Eye (tissue), 1 donor: Measurements from ENCODE around the gene SOBP.

Source experiments
- DNase-seq: peaks from one replicate; pipeline ENCODE4 v3.0.0-alpha.2; 2015

The SOBP gene

DNA sequence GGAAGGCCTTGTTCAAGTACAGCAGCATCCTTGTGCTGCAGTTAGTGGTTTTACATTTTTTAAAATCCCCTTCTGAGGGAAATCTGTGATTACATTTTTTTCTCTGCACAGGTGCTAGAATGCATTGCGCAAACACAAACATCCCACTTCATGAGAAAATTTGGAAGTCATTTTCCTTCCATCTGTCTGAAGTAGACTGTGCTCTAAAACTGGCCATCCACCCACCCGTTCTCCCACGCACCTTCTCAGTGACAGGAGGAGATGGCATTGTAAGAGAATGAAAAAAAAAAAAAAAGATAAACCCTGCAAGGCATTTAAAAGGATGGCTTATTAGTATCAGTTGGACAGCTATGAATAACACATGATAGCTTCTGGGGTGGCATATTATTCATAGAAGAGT lies 65.0 kb downstream of the SOBP start:
- no peak for DNase-seq

DNA sequence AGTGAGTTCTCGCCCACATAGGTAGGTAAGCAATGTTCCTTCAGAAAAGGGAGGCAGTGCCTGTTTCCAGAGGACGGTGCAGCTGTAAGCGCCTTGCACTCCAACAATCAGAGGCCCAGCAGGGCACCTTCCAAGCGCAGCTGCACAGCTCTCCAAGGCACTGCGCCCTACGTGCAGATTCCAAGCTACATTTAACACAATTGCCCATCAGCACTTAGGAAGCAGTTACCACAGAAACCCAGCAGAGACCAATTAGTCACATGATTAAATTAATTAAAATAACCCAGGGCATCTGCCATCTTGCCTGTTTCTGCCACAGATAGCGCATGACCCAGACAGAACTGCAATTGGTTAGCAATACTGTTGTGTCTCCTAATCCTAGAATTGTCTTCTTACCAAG lies 65.5 kb downstream of the SOBP start:
- DNase-seq, result peak; percentile 88

DNA sequence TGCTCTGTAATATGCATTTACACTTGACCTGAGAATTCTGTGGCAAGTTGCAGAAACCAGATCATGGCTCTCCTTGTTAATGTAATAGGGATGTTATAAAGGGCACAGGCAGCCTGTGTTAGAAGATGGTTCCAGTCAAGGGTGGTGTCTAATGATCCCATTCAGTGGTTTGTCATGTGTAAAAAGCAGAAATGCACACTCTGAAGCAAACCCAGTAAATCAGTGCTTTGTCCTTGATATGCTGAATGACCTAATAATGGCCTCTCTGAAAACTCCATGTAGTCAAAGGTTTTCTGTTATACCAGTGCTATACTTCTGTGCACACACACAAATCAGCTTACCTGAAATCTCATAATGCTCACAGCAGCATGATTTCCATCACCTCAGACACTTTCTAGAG lies 66.2 kb downstream of the SOBP start:
- no peak for DNase-seq

DNA sequence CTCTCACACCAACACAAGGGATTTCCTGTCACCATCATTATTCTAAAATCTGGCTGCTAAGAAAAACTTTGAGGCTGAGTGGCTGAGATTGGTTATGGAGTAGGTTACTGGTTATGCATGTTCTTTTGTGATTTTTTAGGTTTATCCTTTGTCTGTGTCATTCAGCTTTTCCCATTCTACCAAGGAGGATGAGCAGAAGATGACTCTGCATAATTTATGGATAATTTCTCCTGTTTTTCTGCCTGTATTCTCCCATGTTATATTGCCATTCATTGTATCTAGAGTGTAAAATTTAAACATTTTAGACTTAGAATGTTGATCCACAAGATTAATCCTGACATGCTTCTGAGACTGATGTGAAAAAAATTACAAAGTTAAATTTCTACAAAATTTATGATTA lies 67.8 kb downstream of the SOBP start:
- DNase-seq, result no peak

DNA sequence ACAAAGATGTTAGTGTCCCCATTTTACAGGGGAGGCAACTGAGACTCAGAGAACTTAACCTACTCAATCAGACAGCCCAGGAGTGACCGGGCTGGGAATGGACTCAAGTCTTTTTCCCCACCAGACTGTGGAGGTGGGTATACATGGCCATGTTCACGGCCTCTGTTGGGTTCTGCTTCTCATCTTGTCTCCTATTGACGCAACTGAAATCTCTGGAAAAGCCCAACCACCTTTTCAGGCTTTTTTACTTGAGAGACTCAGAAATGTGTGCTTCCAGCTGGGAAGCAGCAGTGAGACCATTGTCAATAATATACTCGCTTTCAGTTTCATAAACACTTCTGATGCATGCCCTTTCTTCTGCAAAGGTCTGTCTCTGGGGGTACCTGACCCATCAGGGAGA lies 70.7 kb downstream of the SOBP start:
- no peak for DNase-seq

DNA sequence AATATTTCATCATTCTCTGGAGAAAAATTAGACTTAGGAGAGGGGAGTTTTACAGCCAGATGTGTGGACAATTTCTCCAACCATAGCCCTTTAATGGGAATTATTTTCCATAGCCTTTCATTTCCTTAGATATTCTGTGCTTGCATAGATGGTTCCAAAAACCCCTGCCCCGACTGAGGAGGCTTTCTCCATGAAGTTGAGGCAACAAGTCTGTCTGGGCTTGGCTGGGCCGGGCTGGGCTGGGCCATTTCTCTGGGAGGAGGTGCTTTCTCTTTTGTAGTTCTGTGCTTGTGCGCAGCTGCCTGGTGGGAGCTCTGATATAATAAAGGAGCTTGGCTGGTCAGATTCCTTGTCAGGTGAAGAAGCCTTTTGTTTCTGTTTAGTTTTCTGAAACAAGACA lies 71.4 kb downstream of the SOBP start:
- no peak for DNase-seq

DNA sequence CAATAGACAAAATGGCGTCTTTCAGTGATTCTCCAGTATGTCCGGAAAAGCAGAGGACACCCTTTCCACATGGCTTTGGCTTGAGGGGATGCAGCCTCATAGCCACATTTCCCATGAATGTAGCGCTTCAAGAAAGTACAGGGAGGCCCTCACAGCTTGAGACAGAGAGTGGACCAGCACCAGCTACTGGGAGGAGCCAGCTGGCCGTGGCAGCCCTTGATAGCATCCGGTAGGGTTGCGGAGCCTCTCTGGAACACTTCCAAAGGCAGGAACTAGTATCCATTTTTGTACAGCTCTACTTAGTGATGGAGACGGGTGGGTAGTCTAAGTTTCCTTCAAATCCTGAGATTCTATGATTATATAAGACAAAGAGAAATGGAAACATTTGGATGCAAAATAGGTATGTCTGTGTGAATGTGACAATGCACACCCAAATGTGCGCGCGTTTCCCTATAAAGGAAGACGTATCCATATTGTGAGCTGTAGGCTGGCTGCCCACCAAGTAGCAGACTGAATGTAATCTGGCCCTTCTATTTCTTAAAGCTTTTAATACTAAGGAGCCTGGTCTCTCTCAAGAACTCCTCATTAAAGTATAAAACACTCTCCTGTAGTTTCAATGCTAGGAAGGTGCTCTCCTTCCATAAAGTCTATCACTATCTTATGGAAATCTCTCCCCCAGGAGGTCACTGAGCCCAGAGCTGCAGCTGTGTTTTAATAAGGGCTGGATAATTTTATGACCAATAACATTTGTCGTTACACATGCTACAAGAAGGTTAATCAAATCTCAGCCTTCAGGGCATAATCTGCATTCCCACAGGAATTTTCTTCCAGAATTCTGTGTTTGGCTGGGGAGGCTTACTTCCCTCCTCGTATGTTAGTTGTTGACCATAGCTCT lies 74.0 kb downstream of the SOBP start:
- DNase-seq, result no peak

DNA sequence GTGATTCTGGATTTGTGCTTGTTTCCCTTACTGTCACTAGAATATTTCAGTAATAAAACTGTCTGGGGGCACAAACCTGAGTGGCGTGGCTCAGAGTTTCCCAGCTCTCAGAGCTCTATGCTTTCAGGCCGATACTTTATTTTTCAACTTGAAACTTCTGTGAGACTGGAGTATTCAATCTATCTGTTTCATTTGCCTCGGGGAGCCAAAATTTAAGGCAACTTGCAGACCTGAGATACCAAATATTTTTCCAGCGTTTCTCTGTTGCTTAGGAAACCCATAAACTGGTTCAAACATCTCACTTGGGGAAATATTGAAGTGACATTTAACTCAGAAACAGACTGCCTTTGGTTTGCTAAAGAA lies 74.7 kb downstream of the SOBP start:
- no peak for DNase-seq

DNA sequence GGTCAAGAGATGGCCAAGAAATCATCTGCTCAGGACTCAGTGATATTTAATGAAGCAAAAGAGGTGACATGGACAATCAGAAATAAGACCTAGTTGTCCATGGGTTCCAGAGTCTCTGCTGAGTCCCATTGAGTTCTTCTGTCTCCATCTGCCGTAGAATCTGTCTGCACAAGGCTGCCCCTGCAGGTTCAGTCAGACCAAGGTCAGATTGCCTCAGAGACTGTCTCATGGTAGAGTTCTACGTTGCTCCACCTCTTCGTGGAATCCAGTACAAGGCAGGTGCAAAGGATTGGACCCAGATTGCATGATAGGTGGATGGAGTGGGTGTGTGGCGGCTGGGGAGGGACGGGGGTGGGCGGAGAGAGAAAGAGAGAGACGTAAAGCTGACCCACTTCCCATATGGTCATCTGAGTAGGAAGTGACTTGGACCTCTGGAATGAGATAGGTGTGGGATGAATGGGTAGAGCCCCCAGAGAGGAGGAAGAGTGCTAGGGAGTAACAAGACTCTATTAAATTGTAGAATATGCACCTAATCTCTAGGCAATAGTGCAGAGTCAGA lies 75.3 kb downstream of the SOBP start:
- no peak for DNase-seq

DNA sequence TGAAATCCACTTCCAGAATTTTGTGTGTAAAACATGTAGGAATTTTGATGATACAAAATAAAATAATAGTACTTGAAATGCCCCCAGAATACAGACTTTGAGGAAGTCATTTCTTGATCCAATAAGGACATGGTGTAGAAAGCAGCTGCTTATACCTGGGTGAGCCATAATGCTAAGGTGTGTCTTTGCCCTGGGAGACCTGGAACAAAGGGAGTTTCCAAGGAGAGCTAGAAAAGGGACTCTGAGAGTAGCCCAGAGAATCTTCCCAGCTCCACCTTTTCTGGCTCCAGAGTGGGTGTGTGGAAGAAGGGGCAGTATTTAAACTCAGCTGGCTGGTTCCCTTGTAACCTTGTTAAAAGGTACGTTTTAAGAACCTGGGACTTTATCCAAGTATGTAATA lies 77.7 kb downstream of the SOBP start:
- no peak for DNase-seq

DNA sequence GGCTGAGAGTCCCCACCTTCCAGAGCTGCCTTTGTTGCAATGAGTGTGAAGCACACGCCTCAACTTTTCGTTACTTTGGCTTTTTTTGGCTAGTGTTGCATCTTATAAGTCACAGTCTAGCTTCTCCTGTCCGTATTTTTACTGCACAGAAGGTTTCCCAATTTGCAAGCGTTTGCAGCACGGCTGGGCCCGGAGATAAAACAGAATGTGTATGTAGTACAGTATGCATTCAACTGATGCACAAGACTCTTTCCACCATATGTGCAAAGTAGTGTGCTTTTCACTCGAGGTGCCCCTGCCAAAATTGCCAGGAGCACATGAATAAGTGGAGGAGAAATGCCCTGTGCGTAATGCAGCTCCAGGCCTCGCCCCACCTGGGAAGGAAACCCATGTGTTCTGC lies 79.6 kb downstream of the SOBP start:
- DNase-seq, result no peak

DNA sequence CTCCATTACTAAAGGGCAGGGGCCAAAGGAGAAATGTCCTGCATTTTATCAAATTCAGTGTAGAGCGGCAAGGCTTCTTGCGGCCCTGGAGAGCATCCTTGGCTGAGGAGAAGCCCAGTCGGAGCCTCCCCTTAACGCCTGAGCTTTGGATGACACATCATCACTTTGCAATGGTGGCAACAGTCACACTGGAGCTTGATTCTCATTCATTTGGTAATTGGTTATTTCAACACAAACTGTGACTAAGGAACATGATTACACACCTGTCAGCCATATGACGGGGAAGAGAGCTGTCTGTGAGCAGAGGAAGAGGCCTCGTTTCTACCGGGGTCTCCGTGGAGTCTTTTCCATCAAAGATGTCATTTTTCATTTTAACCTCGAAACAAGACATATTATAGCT lies 81.4 kb downstream of the SOBP start:
- no peak for DNase-seq

DNA sequence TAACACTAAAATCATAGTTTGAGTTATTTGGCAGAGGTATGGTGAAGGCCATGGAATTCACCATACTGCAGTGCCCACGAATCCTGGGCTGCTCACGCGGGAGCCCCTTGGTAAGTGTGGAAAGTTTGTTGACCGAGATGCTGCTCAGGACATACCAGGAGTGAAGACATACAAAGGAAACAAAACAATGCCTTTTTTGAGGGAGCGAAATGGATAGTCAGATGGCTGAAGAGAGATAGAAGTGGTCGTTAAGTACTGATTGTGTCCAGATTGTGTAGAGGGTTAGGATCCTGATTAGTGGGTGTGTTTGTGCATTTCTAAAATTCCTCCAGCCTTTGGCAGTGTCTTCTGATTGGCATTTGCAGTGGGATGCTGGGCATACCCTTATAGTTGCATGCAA lies 83.0 kb downstream of the SOBP start:
- no peak for DNase-seq

DNA sequence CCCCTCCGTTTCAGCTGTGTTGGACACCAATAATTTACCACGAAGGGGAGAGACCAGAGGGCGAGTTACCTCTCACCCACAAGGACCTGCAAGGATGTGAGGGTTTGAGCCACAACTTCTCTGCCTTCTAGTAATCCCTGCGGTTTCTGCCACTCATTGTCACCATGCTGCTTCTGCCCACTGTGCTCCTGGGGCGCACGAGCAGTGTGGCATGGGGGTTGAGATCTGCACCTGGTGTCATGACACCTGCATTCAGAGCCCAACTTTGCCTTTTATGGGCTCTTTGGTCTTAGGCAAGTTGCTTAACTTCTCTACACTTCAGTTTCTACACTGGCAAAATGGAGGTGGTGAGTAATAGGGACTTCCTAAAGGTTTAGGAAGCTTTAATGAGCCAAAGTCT lies 84.9 kb downstream of the SOBP start:
- DNase-seq, result no peak

DNA sequence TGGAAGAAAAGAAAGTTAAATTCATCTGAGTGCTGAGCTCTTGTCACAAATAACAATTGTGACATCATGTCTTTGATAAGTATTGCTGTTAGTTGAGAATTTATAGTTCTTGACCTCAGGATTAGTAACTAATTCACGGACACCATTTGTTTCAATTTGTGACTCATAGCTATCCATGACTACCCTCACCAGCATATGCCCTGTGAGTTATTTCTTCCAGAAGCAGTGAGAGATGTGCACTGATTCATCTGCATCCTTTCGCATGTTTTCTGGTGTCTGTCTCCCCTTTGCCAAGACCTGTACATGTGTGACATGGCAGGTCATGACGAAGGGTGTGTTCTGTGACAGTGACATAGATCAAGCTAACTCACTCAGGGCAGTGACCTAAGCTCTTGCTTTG lies 86.9 kb downstream of the SOBP start:
- no peak for DNase-seq

DNA sequence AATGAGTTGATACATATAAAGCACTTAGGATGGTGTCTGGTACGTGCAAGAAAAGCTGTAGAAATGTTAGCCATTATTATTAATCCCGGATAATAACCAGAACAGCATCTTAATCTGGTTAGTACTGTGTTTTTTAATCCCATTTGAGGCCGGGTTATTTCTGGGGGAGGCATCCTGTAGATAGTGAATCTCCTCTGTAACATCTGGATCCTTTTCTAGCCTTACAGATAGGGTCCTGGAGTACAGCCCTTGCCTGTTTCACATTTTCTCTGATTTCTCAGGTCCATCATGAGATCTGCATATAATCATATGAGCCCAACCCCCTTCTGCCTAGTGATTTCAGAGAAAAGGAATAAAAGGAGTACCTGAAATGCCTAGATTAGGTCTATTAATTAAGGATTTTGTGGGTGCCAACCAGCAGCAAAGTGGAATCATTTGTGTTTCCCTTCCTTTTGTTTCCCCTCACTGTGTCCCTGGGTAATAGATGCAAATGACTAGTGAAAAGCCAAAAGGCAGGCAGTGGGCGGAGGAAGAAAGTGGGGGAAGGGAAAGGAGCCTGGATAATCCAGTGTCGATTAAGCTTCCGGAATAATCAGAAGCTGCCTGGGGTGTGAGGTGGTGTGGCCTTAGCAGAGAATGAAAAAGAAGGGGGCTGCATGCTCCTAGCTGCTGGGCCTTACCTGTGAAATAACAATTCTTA lies 88.9 kb downstream of the SOBP start:
- DNase-seq, result no peak

DNA sequence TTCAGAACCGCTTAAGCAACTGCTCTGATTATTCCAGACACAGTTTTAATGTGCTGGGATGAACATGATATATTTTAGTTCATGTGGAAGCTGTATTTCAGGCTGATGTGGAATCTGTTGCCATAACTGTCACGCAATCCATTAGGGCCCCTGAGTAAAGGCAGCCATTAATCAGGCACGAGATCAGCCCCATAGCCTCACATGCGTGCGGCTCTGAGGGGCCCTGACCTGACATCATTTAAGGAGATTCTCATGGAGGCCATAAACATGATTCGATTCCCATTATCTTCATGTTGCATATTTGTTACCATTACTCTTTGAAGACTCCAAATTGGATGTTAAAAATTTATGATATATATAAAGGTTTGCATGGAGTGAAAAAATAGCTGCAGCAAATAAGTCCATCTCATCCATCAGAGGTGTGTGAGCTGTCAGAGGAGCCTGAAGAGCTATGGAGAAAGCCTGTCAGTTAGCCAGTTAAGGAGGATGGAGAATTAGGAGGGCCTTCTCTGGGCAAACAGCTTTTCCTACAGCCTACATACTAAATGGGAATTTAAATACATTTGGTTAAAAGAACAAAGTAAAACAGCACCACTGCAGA lies 89.6 kb downstream of the SOBP start:
- DNase-seq, result no peak

DNA sequence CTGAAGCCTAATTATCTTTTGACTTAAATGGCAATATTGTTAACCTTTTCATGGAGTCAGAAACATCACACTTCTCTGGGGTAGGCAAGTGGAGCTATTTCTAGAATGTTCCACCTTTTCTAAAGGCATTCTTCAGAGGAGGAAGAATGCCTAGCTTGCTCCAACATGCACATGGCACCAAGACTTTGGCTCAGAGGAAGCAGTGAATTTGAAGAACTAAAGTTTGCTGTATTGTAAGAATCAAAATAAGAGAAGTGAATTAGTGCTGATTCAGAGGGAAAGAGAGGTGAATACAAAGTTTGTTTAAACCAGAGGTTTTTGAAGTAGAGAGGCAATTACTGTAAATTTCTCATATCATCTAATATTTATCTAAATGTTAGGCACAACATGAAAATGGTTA lies 92.2 kb downstream of the SOBP start:
- no peak for DNase-seq

DNA sequence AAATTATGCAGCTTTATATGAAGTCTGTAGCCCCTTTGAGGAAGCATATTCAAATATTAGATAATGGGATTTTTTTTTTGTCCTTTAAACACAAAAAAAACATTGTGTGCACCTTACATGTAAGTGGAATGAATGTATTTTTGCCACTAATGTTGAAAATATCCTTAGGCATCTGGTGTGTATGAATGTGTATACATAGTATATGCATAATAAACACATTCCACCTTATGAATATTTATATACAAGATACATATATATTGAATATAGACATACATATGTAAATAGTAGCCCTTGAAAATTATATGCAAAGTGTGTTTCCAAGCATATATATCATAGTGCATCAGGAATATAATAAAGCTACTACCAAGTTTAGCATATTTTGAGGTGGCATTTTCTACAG lies 94.8 kb downstream of the SOBP start:
- DNase-seq, result no peak

DNA sequence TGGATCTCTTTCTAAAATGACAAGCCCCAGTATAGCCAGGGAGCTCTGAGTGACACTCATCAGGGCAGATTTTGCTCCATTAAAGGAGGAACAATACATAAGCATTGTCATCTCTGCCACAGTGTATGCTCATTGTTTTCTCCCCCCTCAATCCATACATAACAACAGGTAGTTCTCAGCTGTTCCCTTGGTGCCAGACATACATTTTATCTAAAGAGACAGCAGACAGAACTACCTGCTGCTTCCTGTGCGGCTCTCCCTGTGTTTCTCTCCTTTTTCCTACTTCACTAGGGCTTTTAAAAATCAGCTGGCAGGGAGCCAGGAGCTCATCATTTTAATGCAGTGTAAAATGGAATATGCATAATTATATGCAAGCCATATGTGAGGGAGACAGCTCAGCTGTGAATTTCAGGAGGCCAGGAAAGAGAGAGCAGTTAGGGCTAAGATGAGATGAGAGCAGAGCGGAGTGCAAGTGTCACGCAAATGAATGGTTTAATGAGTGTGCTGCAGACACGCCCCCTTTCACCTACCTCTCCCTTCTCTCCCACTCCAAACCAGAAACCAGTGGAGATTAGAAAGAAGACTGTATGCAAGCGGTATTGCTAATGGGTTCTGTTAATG lies 96.0 kb downstream of the SOBP start:
- DNase-seq, result no peak

DNA sequence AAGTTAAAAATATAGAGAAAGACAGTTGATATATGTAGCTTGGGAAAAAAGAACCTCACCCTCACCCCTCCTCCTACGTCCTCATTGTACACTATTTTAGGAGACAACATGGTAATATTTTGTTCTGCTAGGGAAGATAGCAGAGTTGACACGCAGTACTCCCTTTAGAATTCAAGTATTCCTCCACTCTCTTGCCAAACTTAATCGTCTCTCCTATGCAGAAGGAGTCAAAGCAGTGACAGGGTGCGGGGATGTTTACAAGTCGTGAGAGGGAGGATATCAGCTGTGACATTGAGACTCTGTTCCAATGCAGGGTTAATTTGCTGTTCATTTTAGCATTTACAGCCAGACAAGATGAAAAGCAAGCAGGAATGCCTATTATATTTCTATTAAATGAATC lies 97.5 kb downstream of the SOBP start:
- DNase-seq, result no peak

DNA sequence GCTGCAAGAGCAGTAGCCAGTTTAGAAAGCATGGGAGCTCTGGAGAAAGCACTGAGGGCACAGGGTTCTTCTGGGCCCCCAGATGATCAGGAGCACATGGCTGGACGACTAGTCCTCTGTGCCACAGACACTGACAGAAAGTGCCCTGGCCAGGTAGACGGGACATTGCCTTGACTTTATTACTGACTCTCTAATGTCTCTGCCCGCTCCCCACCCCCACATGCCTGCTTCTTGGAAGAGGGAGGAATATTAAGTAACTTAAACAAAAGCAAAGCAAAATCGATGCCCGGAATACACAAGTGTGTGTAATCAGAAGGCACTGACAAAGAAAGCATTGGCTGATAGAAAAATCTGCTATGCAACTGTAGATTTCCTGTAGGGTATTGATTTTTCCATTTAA lies 99.3 kb downstream of the SOBP start:
- DNase-seq, result no peak

DNA sequence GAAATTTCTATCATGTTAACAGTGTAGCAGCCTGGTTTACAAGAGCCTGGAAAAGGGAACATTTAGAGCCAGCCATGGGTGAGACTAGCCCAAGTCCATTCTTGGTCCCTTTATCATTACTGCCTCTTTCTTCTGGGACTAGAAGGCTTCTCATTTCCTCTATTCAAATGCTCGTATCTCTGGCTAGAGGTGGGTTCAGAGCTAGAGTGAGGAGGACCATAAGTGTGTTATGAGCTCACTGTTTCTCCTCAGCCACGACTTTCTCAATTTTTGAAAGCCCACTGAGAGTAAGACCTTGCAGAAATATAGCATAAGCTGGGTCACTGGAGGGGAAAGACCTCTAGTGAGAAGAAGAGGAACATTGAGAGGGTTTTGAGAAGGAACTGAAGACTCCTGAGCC lies 100.0 kb downstream of the SOBP start:
- no peak for DNase-seq

DNA sequence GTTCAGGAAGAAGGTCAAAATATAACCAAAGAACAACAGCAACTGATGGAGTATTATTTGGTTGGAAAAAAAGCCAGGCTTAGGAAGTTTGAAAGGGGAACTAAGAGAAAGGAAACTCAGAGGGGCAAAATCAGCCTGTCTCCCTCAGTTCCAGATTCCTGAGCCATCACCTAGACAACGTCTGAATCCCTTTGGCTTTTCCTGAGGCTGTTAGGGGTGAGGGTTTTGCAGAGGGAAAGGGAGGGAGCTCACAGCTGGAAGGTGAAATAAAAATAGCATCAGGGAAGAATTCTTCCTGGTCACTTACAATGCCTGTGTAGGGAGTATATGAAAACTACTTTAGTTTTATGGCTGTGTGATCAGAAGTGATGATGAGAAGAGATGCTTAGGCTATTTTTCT lies 100.5 kb downstream of the SOBP start:
- DNase-seq, result no peak
